Suprapubic skin (tissue), 4 donors: Measurements from ENCODE around the gene TMEM179. TPM values are rescaled to one million over a fixed set of nuclear protein-coding genes. Genes with fewer than 3 reads are reported as not detected.

Source experiments
- DNase-seq, 2 donors: peaks; one replicate each; pipeline ENCODE4 v3.0.0-alpha.2; 2019; ENCODE audit warnings: low spot score in 2 of 2
- H3K27ac ChIP-seq: fragments of 200-600 bp; sonication (generic); one replicate; pipeline ENCODE4 v1.5.1; 2019
- H3K27me3 ChIP-seq: fragments of 200-600 bp; sonication (generic); one replicate; pipeline ENCODE4 v1.5.1; 2019
- H3K36me3 ChIP-seq: fragments of 200-600 bp; sonication (generic); one replicate; pipeline ENCODE4 v1.5.1; 2019
- H3K4me1 ChIP-seq: fragments of 200-600 bp; sonication (generic); one replicate; pipeline ENCODE4 v1.5.1; 2019
- H3K4me3 ChIP-seq: fragments of 200-600 bp; sonication (generic); one replicate; pipeline ENCODE4 v1.5.1; 2019; ENCODE audit warnings: mild to moderate bottlenecking
- H3K9me3 ChIP-seq: fragments of 200-600 bp; sonication (generic); one replicate; pipeline ENCODE4 v1.5.1; 2019
- EP300 ChIP-seq: sonication (generic); formaldehyde crosslinking; IDR thresholded peaks from one replicate; pipeline ENCODE4 v1.6.1; 2017; ENCODE audit warnings: antibody characterized with exemption
- POLR2A ChIP-seq, 2 donors: fragments of 450-650 bp; IDR thresholded peaks; one replicate each; pipeline ENCODE4 v1.6.1; 2017; ENCODE audit warnings: antibody characterized with exemption in 2 of 2, mild to moderate bottlenecking in 2 of 2, moderate library complexity in 2 of 2
- POLR2AphosphoS5 ChIP-seq, 3 donors: sonication (generic); formaldehyde crosslinking; IDR thresholded peaks; one replicate each; pipeline ENCODE4 v1.6.1; 2017; ENCODE audit warnings: antibody characterized with exemption in 3 of 3
- WGBS: methylation state at CpG from one replicate; pipeline ENCODE4 v1.1.5; 2018; 5-methylcytosine and 5-hydroxymethylcytosine counted together
- total RNA-seq, 4 donors: library from RNA; depleted of rRNA; stranded (reverse); fragments of >200 nt; gene quantifications; one replicate each; pipeline ENCODE4 v1.1.0, GENCODE V29; 2016
- TF ChIP-seq, protein P1 (sequence below), 2 donors: fragments of 200-600 bp in 1 of 2; fragments of 450-650 bp in 1 of 2; sonication (generic) in 1 of 2; IDR thresholded peaks; one replicate each; pipeline ENCODE4 v1.5.1; 2016 to 2019; ENCODE audit warnings: antibody characterized with exemption in 2 of 2, mild to moderate bottlenecking in 1 of 2, moderate library complexity in 1 of 2

The TMEM179 gene
- total RNA-seq, 4 donors from 2014 or later: not detected

DNA sequence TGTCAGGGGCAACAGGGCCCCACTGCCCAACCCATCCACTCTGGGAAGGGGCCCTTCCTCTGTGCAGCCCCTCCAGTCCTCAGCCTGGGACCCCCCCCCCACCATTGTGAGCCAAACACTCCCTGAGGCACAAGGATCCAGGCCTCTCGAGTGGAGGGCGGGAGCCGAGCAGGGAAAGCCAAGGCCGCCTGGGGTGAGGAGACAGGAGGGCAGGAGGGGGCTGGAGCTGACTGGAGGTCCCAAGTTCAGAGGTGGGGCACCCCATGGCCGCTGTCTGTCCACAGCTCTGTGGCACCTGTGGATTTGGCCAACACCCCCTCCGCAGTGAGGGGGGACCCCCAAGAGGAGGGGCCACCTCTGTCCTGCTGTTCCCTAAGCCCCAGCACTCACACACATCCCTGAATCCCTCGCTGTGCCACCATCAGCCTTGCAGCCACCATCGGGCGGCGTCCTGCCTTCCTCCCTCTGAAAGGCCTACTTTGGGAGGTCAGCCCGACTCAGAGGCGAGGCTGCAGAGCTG, 50.4 kb downstream of the TMEM179 start:
- no peak overlapping the region for H3K4me3 ChIP-seq
- DNase-seq: no peak
- H3K36me3 ChIP-seq: no peaks in the 10 kb centered on the region
- H3K27me3 ChIP-seq: peaks cover 64% of the 10 kb centered on the region
- TF ChIP-seq POLR2AphosphoS5 (IDR thresholded peaks at IDR 0.05): no peak
- no peak for TF ChIP-seq POLR2A (IDR thresholded peaks at IDR 0.05)
- no peak for TF ChIP-seq EP300
- TF ChIP-seq, protein P1, sequence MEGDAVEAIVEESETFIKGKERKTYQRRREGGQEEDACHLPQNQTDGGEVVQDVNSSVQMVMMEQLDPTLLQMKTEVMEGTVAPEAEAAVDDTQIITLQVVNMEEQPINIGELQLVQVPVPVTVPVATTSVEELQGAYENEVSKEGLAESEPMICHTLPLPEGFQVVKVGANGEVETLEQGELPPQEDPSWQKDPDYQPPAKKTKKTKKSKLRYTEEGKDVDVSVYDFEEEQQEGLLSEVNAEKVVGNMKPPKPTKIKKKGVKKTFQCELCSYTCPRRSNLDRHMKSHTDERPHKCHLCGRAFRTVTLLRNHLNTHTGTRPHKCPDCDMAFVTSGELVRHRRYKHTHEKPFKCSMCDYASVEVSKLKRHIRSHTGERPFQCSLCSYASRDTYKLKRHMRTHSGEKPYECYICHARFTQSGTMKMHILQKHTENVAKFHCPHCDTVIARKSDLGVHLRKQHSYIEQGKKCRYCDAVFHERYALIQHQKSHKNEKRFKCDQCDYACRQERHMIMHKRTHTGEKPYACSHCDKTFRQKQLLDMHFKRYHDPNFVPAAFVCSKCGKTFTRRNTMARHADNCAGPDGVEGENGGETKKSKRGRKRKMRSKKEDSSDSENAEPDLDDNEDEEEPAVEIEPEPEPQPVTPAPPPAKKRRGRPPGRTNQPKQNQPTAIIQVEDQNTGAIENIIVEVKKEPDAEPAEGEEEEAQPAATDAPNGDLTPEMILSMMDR (IDR thresholded peaks at IDR 0.05): no peak
- no peaks in the 10 kb centered on the region for H3K4me1 ChIP-seq
- no peak overlapping the region for H3K27ac ChIP-seq
- WGBS: 86% methylated on average over 9 of the region's 12 CpGs
- H3K9me3 ChIP-seq: no peaks in the 10 kb centered on the region

DNA sequence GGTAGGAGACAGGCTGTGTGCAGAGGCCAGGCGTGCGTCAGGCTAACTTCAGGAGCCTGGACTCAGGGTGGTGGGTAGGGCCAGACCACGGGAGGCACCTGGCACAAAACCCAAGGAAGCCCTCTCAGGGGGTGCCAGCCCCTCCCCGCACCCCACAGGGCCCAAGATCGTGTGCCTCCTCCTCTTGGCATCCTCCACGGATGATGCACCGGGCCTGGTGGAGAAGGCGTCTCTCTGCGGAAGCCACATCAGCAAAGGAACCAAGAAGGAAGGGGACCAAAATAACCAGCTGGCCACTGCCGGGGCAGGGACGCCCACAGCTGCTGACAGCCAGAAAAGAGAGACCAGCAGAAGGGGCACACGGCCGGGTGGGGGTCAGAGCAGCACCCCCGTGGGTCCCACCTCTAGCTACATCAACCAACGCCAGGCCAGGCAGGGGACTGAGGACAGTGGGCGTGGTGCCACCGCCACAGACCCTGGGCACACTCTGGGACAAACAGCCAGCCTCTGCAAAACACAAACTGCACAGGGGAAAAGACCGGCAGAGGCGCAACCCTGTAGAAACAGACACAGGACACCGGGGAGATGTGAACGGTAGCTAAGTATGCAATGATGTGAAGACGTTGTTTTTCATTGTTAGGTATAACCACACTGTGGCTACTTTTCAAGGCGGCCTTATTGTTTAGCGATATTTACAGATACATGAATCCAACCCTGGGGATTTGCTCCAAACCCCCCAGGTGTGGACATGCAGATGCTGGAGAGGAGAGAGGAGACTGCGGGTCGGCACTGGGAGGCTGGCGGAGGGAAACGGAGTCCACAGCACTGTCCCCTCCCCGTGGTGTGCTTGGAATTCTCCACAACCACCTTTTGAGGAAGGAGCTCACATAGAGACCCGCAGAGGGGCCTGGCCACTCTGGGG, 51.1 kb downstream of the TMEM179 start:
- Histone ChIP-seq H3K9me3 (no peaks in the 10 kb centered on the region), H3K36me3 (no peaks in the 10 kb centered on the region), H3K27me3 (peaks cover 68% of the 10 kb centered on the region), H3K4me1 (no peaks in the 10 kb centered on the region), H3K27ac (no peak overlapping the region), H3K4me3 (no peak overlapping the region)
- TF ChIP-seq, protein P1 (IDR thresholded peaks at IDR 0.05): no peak
- TF ChIP-seq POLR2A (IDR thresholded peaks at IDR 0.05) (no peak), EP300 (no peak), POLR2AphosphoS5 (IDR thresholded peaks at IDR 0.05) (no peak)
- 89% methylated on average over 17 of the region's 30 CpGs for WGBS
- DNase-seq: peak in 1 of 2 donors; percentile 65

DNA sequence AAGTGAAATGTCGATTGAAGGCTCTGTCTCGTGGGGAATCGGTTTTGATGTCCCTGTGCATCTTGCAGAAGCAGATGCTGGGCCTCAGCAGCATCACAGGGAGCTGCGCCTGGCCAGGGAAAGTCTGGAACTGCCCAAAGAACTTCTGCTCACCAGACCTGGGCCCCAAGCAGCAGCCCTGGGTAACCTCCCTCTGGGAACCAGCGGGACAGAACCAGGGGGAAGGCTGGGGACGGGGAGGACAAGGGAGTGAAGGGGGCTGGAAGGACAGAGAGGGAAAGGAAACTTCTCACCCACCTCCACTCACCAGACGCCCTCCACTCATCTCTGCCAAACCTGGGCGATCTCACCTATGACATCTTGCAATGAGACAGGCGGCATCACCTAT, 51.8 kb downstream of the TMEM179 start:
- WGBS: 60% methylated on average over 8 of the region's 9 CpGs
- Histone ChIP-seq H3K9me3 (no peaks in the 10 kb centered on the region), H3K4me3 (no peak overlapping the region), H3K36me3 (no peaks in the 10 kb centered on the region), H3K4me1 (no peaks in the 10 kb centered on the region), H3K27me3 (peaks cover 75% of the 10 kb centered on the region), H3K27ac (no peak overlapping the region)
- TF ChIP-seq EP300: no peak
- TF ChIP-seq, protein P1 (IDR thresholded peaks at IDR 0.05): no peak
- TF ChIP-seq POLR2AphosphoS5 (IDR thresholded peaks at IDR 0.05): no peak
- TF ChIP-seq POLR2A (IDR thresholded peaks at IDR 0.05): no peak
- no peak for DNase-seq

DNA sequence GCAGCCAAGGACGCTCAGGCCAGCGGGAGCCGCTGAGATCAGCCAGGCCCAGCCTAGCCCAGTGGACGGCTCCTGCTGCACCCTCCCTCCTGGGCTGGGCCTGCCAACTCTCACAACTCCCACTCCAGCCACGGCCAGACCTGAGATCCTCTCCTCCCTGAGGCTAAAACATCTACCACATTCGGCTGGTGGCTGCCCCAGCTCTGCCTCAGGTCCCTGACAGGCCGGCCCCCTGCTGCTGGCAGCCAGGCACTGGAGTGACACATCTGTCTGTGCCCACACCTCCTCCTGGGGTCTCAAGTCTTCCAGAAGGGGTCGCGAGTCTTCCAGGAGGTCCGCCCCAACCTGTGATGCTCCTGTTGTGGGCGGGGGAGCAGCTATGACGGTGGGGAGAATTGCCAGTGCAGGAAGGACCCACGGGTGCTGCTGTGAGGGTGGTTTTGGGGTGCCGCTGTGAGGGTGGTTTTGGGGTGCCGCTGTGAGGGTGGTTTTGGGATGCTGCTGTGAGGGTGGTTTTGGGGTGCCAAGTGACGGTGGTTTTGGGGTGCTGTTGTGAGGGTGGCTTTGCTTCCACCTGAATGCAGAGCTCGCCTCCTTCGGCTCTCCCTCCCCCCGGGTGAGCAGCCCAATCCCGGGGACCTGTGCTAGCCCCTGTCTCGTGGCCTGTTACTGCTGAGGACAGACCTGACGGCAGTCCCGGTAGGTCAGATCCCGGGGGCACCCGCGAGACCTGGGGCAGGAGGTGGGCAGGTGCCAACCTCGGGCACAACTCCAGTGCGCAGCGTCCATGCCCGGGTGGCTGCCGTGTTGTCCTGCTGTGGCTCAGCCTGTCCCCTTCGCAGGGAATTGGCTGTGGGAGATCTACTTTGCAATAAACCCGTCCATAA, 52.5 kb downstream of the TMEM179 start:
- Histone ChIP-seq H3K4me1 (no peaks in the 10 kb centered on the region), H3K4me3 (no peak overlapping the region), H3K27ac (no peak overlapping the region), H3K9me3 (no peaks in the 10 kb centered on the region), H3K36me3 (no peaks in the 10 kb centered on the region), H3K27me3 (peaks cover 80% of the 10 kb centered on the region)
- peak in 1 of 2 donors; percentile 72 for DNase-seq
- 72% methylated on average over 12 of the region's 33 CpGs for WGBS
- TF ChIP-seq, protein P1 (IDR thresholded peaks at IDR 0.05): no peak
- TF ChIP-seq POLR2AphosphoS5 (IDR thresholded peaks at IDR 0.05): no peak
- no peak for TF ChIP-seq EP300
- no peak for TF ChIP-seq POLR2A (IDR thresholded peaks at IDR 0.05)
